ENCODE data around the gene ACP1. TPM values are rescaled to one million over a fixed set of nuclear protein-coding genes. Genes with fewer than 3 reads are reported as not detected.

The ACP1 gene
- total RNA-seq, 1 experiment from 2014 or later: 90.9 TPM

GRCh38 chr2:258933-259332, 5.8 kb upstream of the ACP1 start:
- intact Hi-C loops (cut with micrococcal nuclease; ENCODE audit: unreplicated experiment) (no loop called here), in situ Hi-C loops (cut with HindIII; ENCODE audit: low pct_unique_long_range_greater_than_20kb, low sequenced_read_pairs) (no loop called here)
- TF ChIP-seq TCF7L2 (IDR thresholded peaks at IDR 0.05; ENCODE audit: low read depth, low read length) (no peak), SIN3A (IDR thresholded peaks at IDR 0.05; ENCODE audit: borderline replicate concordance, insufficient read depth, low read depth, low read length) (no peak), CTCF (IDR thresholded peaks at IDR 0.05) (no peak), REST (IDR thresholded peaks at IDR 0.05; ENCODE audit: insufficient read depth in 1 of 2, low read depth in 2 of 2, low read length in 1 of 2) (no peak), POLR2AphosphoS5 (IDR thresholded peaks at IDR 0.05; ENCODE audit: low read depth, low read length) (no peak)
- Histone ChIP-seq H3K36me3 (ENCODE audit: control insufficient read depth, insufficient read depth, low read length) (no peaks in the 10 kb centered on the region), H3K4me3 (ENCODE audit: low read depth in 2 of 2, low read length in 2 of 2) (no peak overlapping the region), H3K9me3 (ENCODE audit: control insufficient read depth, insufficient read depth, low read depth, low read length) (peaks cover 17% of the 10 kb centered on the region), H3K27ac (ENCODE audit: low read length) (no peak overlapping the region), H3K27me3 (ENCODE audit: control insufficient read depth, insufficient read depth, low read length) (no peaks in the 10 kb centered on the region), H3K4me1 (ENCODE audit: control insufficient read depth, insufficient read depth, low read length) (peaks cover 5% of the 10 kb centered on the region; the same call in 1 of the 2 replicates)
- no TSS peak for BruUV-seq (replicated peaks)
- CTCF ChIA-PET: no interaction called here
- POLR2A ChIA-PET: no interaction called here
- DNase-seq (ENCODE audit: low read depth, low spot score) (no peak), ATAC-seq (no peak)

DNA sequence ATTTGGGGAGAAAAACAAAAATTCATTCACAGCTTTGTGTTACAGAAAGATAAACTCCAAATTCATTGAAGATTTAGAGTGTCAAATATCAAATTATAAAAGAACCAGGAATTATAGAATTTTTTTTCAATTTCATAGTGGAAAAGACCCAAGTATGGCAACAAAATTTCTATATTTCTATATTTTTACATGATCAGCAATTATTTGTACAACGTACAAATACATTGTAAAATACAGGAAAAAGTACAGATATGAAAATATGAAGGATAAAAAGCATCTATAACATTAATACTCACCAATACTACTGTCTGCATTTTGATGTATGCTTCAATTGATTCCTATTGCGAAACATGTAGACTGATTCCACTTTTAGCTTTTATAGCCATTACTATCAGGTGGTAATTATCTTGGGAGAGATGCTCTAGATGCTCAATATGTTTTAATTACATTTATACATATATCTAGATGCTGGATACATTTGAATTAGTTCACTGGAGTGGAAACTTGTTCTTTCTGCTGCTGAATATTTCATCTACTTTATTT, 4.9 kb upstream of the ACP1 start:
- intact Hi-C loops (cut with micrococcal nuclease; ENCODE audit: unreplicated experiment): no loop called here
- no peaks in the 10 kb centered on the region for H3K27me3 ChIP-seq (ENCODE audit: control insufficient read depth, insufficient read depth, low read length)
- H3K36me3 ChIP-seq (ENCODE audit: control insufficient read depth, insufficient read depth, low read length): no peaks in the 10 kb centered on the region; the same call in 1 of the 2 replicates
- CTCF ChIA-PET: no interaction called here
- H3K9me3 ChIP-seq (ENCODE audit: control insufficient read depth, insufficient read depth, low read depth, low read length): peaks cover 17% of the 10 kb centered on the region
- no peak for TF ChIP-seq REST (IDR thresholded peaks at IDR 0.05; ENCODE audit: insufficient read depth in 1 of 2, low read depth in 2 of 2, low read length in 1 of 2)
- TF ChIP-seq TCF7L2 (IDR thresholded peaks at IDR 0.05; ENCODE audit: low read depth, low read length): no peak
- TF ChIP-seq POLR2AphosphoS5 (IDR thresholded peaks at IDR 0.05; ENCODE audit: low read depth, low read length): no peak
- DNase-seq (ENCODE audit: low read depth, low spot score) (no peak), ATAC-seq (no peak)
- in situ Hi-C loops (cut with HindIII; ENCODE audit: low pct_unique_long_range_greater_than_20kb, low sequenced_read_pairs): no loop called here
- peaks cover 5% of the 10 kb centered on the region; the same call in 1 of the 2 replicates for H3K4me1 ChIP-seq (ENCODE audit: control insufficient read depth, insufficient read depth, low read length)
- POLR2A ChIA-PET: no interaction called here
- H3K4me3 ChIP-seq (ENCODE audit: low read depth in 2 of 2, low read length in 2 of 2): no peak overlapping the region
- BruUV-seq (replicated peaks): no TSS peak
- H3K27ac ChIP-seq (ENCODE audit: low read length): no peak overlapping the region

Measured in Panc1 (cell line).